SK-N-MC (cell line): ENCODE measurements around the gene BEND6.

ENCODE experiments used
- EZH2 ChIP-seq: fragments of 200-600 bp; sonication (generic); IDR thresholded peaks from one replicate; pipeline ENCODE4 v1.6.1; 2017; ENCODE audit warnings: antibody characterized with exemption
- POLR2AphosphoS5 ChIP-seq: IDR thresholded peaks from 2 replicates; pipeline ENCODE4 v1.6.1; 2012; ENCODE audit warnings: mild to moderate bottlenecking, low read depth, low read length, borderline replicate concordance

- TF ChIP-seq EZH2 (no peak), POLR2AphosphoS5 (no peak)
Observed at GRCh38 chr6:56978530-56978929, 23.6 kb downstream of the BEND6 start.
